GM23248 (cell line): Measurements from ENCODE around the gene FBLN2. TPM values are rescaled to one million over a fixed set of nuclear protein-coding genes. Genes with fewer than 3 reads are reported as not detected.

Experiments used
- DNase-seq: peaks from one replicate; pipeline ENCODE4 v3.0.0-alpha.2; 2015
- H2AFZ ChIP-seq: fragments of 200-600 bp; sonication (generic); 2 replicates; pipeline ENCODE4 v1.6.1; 2016; ENCODE audit warnings: antibody characterized with exemption
- H3F3A ChIP-seq: fragments of 200-600 bp; sonication (generic); 2 replicates; pipeline ENCODE4 v1.6.1; 2016; ENCODE audit warnings: mild to moderate bottlenecking, antibody characterized with exemption, mixed run types; ENCODE audit not compliant: insufficient read depth
- H3K27ac ChIP-seq: fragments of 200-600 bp; sonication (generic); 2 replicates; pipeline ENCODE4 v1.5.1; 2016; ENCODE audit warnings: mild to moderate bottlenecking
- H3K27me3 ChIP-seq: fragments of 200-600 bp; sonication (generic); replicated peaks from 2 replicates; pipeline ENCODE4 v1.6.1; 2016; ENCODE audit warnings: mild to moderate bottlenecking; ENCODE audit not compliant: insufficient read depth
- H3K36me3 ChIP-seq: fragments of 200-600 bp; sonication (generic); 2 replicates; pipeline ENCODE4 v1.6.1; 2016; ENCODE audit warnings: low read depth, mild to moderate bottlenecking
- H3K4me1 ChIP-seq: fragments of 200-600 bp; sonication (generic); 2 replicates; pipeline ENCODE4 v1.6.1; 2016; ENCODE audit warnings: mild to moderate bottlenecking; ENCODE audit not compliant: insufficient read depth
- H3K4me2 ChIP-seq: fragments of 200-600 bp; sonication (generic); one replicate; pipeline ENCODE4 v1.6.1; 2016; ENCODE audit warnings: mild to moderate bottlenecking; ENCODE audit not compliant: unreplicated experiment
- H3K4me3 ChIP-seq: fragments of 200-600 bp; sonication (generic); 2 replicates; pipeline ENCODE4 v1.5.1; 2016; ENCODE audit warnings: mild to moderate bottlenecking
- H3K79me2 ChIP-seq: fragments of 200-600 bp; sonication (generic); 2 replicates; pipeline ENCODE4 v1.6.1; 2016; ENCODE audit warnings: mild to moderate bottlenecking; ENCODE audit not compliant: insufficient read depth
- H3K9ac ChIP-seq: fragments of 200-600 bp; sonication (generic); 2 replicates; pipeline ENCODE4 v1.6.1; 2016; ENCODE audit warnings: mild to moderate bottlenecking
- H3K9me2 ChIP-seq: fragments of 200-600 bp; sonication (generic); 2 replicates; pipeline ENCODE4 v1.6.1; 2016; ENCODE audit warnings: mixed run types, mild to moderate bottlenecking, moderate library complexity; ENCODE audit not compliant: insufficient read depth
- H3K9me3 ChIP-seq: fragments of 200-600 bp; sonication (generic); one replicate; pipeline ENCODE4 v1.6.1; 2017; ENCODE audit warnings: low read depth
- H4K20me1 ChIP-seq: fragments of 200-600 bp; sonication (generic); 2 replicates; pipeline ENCODE4 v1.6.0; 2016; ENCODE audit not compliant: insufficient read depth
- EZH2 ChIP-seq: fragments of 200-600 bp; sonication (generic); IDR thresholded peaks from 2 replicates; pipeline ENCODE4 v1.6.1; 2018; ENCODE audit warnings: antibody characterized with exemption, mild to moderate bottlenecking; ENCODE audit not compliant: insufficient read depth, poor library complexity, severe bottlenecking
- EZH2phosphoT487 ChIP-seq: fragments of 200-600 bp; sonication (generic); IDR thresholded peaks from 2 replicates; pipeline ENCODE4 v1.6.1; 2018; ENCODE audit warnings: antibody characterized with exemption, moderate library complexity, mild to moderate bottlenecking, low read depth; ENCODE audit not compliant: insufficient read depth
- WGBS, 2 experiments: methylation state at CpG; one replicate each; pipeline ENCODE4 v1.1.6; 2015 to 2017; ENCODE audit warnings: low lambda C conversion rate in 2 of 2, low coverage in 1 of 2; ENCODE audit errors: missing lambda C conversion rate in 2 of 2; 5-methylcytosine and 5-hydroxymethylcytosine counted together
- in situ Hi-C: fragments of 300-500 bp; cut with MboI; formaldehyde crosslinking; loops from 2 replicates; pipeline ENCODE4 v1.15.0; 2020
- polyA plus RNA-seq: library from polyadenylated mRNA; unstranded; fragments of >200 nt; fragmentation: Nextera tagmentation; extraction: Ambion mirVana; gene quantifications from 2 replicates; pipeline ENCODE4 v1.2.1, GENCODE V29; 2016
- total RNA-seq: library from RNA; depleted of rRNA; stranded (reverse); fragments of >200 nt; shearing (Covaris generic); gene quantifications from 2 replicates; pipeline ENCODE4 v1.2.3, GENCODE V29; 2014

The FBLN2 gene
- total and polyA plus RNA-seq, 2 experiments from 2014 or later = 447 to 636 TPM

- Histone ChIP-seq H3K36me3 (no peaks in the 10 kb centered on the region), H3K4me3 (no peak overlapping the region), H3K79me2 (peaks cover 100% of the 10 kb centered on the region), H3K27me3 (no peaks in the 10 kb centered on the region), H3K9me2 (no peaks in the 10 kb centered on the region), H3K9me3 (no peaks in the 10 kb centered on the region), H4K20me1 (no peaks in the 10 kb centered on the region), H3K27ac (no peak overlapping the region), H3K4me1 (peaks cover 26% of the 10 kb centered on the region), H3F3A (peaks cover 10% of the 10 kb centered on the region; the same call in 1 of the 2 replicates), H2AFZ (no peak overlapping the region), H3K4me2 (no peak overlapping the region), H3K9ac (no peak overlapping the region)
- 18 to 24% methylated on average over 5 of the region's 5 CpGs for WGBS, 2 experiments
- DNase-seq = peak; percentile 64
- in situ Hi-C loops = no loop called here
- TF ChIP-seq EZH2 (no peak), EZH2phosphoT487 (no peak)
Measured at GRCh38 chr3:13563911-13564310, 15.0 kb downstream of the FBLN2 start.

GRCh38 chr3:13564751-13565560 lies 16.0 kb downstream of the FBLN2 start:
- 83 to 85% methylated on average over 14 of the region's 14 CpGs for WGBS, 2 experiments
- no peak for DNase-seq
- Histone ChIP-seq H3K36me3 (no peaks in the 10 kb centered on the region), H3K4me3 (no peak overlapping the region), H3K4me2 (no peak overlapping the region), H3K27ac (no peak overlapping the region), H3K4me1 (peaks cover 26% of the 10 kb centered on the region), H3K27me3 (no peaks in the 10 kb centered on the region), H3K9me3 (no peaks in the 10 kb centered on the region), H3K9me2 (no peaks in the 10 kb centered on the region), H3K9ac (no peak overlapping the region), H3F3A (peaks cover 9% of the 10 kb centered on the region; the same call in 1 of the 2 replicates), H4K20me1 (no peaks in the 10 kb centered on the region), H2AFZ (no peak overlapping the region), H3K79me2 (peaks cover 100% of the 10 kb centered on the region)
- TF ChIP-seq EZH2phosphoT487 (no peak), EZH2 (no peak)
- in situ Hi-C loops = no loop called here

- Histone ChIP-seq H3K9me2 (no peaks in the 10 kb centered on the region), H3K36me3 (no peaks in the 10 kb centered on the region), H3F3A (0 out of 2 replicates have a peak, but pooled peaks cover under 1% of the 10 kb centered on the region), H4K20me1 (no peaks in the 10 kb centered on the region), H3K79me2 (peaks cover 100% of the 10 kb centered on the region), H3K9ac (no peak overlapping the region), H3K4me1 (peaks cover 18% of the 10 kb centered on the region), H3K9me3 (no peaks in the 10 kb centered on the region), H3K4me3 (no peak overlapping the region), H3K4me2 (no peak overlapping the region), H2AFZ (no peak overlapping the region), H3K27me3 (no peaks in the 10 kb centered on the region), H3K27ac (no peak overlapping the region)
- DNase-seq = no peak
- in situ Hi-C loops = no loop called here
- TF ChIP-seq EZH2phosphoT487 = no peak
- no peak for TF ChIP-seq EZH2
- WGBS, 2 experiments = 63 to 65% methylated on average over 17 of the region's 17 CpGs
Measured at GRCh38 chr3:13565581-13566452, 16.9 kb downstream of the FBLN2 start.

GRCh38 chr3:13566453-13566748 lies 17.5 kb downstream of the FBLN2 start:
- Histone ChIP-seq H3K36me3 (no peaks in the 10 kb centered on the region), H3K4me1 (peaks cover 18% of the 10 kb centered on the region), H3K27ac (no peak overlapping the region), H3K4me3 (no peak overlapping the region), H2AFZ (no peak overlapping the region), H3K9me2 (no peaks in the 10 kb centered on the region), H3K4me2 (no peak overlapping the region), H3K79me2 (peaks cover 100% of the 10 kb centered on the region), H4K20me1 (no peaks in the 10 kb centered on the region), H3K9ac (no peak overlapping the region), H3K27me3 (no peaks in the 10 kb centered on the region), H3K9me3 (no peaks in the 10 kb centered on the region), H3F3A (no peaks in the 10 kb centered on the region)
- DNase-seq = no peak
- in situ Hi-C loops = no loop called here
- TF ChIP-seq EZH2 (no peak), EZH2phosphoT487 (no peak)
- 72 to 76% methylated on average over 5 of the region's 5 CpGs for WGBS, 2 experiments
